ENCODE results near the gene CFDP1.

CFDP1 gene

DNA sequence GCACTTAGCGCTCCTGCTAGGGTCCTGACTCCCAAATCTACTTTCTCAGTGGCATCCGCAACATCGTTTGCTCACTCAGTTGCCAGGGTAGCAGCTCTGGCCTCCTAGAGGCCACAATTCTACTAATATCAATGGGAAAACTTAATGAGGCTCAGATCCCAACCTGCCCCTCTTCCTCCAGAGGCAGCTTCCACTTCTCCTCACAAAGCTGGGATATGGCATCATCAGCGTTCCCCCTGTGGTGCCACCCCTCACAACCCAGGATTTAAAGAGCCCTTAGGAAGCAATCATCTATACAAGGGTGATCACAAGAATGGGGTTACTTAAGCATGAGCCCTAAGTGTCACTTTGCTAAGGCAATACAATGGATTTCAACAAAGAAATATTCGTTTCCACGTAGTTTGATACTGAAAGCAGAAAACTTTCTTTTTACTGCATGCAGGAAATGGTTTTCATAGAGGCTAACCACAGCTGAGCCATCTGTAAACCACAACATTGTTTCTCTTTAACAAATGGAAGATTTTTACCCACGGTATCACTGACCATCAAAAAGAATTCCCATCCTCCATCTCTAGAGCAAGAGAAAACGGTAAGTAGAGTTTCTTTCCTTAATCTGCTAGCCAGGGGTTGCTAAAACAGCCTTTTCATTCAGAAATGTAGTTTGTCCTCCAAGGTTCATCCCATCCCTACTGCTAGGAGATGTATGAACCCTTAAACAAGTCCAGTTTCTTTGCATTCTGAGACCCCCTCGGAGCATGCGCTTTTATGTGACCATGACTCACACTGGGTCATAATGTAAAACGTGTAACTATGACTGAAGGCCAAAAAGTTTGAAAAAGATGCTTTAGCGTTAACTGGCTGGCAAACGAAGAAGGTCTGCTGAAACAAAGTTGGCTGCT, 113.5 kb downstream of the CFDP1 start:
- DNase-seq (ENCODE audit: low read depth): no peak

DNA sequence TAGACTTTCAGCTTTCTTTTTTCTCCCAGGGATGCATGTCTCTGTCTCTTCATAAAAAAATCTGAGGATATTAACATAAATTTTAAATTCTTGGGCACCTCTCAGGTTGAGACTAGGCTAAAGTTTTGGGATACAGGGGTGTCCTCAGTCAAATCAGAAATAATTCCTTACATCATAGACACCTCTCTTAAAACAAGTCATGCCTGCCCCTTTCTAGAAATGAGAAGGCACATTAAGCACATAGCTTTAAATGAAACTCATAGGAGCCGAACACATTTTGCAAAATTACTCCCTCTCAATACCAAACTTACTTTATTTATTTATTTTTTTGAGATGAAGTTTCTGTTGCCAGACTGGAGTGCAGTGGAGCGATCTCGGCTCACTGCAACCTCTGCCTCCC, 114.6 kb downstream of the CFDP1 start:
- no peak for DNase-seq (ENCODE audit: low read depth)

DNA sequence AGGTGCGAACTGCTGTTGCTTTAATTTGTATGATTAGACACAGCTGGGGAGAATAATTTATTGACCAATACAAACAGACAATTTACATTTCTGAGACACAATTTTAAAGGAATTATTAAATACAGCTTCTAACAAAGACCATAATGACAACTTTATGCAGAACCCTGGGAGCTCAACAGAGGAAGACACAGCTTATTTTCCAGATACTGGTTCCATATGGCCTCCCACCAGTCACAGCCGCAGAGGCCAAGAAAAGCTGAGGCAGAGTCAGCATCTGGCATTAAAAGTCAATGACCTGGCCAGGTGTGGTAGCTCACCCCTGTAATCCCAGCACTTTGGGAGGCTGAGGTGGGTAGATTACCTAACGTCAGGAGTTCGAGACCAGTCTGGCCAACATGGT, 115.8 kb downstream of the CFDP1 start:
- no peak for DNase-seq (ENCODE audit: low read depth)

DNA sequence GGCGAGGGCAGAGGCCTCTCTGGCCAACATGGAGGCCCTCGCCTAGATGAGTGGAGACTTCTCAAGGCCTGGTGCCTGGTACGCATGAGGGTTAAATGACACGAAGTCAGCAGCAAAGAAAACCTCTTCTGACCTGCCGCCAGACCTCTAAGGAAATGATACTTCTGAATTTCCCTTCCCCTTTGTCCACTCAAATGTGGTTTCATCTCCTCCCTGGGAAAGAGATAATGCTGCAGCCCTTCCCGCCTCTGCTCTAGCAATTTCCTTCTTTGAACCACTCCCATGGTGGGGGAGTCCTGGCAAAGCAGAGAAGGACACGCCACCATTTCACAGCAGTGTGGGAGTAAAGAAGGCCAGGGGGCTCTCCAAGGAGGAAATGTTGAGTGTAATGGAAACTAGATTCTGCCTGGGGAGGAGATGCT, 116.2 kb downstream of the CFDP1 start:
- DNase-seq (ENCODE audit: low read depth): no peak

DNA sequence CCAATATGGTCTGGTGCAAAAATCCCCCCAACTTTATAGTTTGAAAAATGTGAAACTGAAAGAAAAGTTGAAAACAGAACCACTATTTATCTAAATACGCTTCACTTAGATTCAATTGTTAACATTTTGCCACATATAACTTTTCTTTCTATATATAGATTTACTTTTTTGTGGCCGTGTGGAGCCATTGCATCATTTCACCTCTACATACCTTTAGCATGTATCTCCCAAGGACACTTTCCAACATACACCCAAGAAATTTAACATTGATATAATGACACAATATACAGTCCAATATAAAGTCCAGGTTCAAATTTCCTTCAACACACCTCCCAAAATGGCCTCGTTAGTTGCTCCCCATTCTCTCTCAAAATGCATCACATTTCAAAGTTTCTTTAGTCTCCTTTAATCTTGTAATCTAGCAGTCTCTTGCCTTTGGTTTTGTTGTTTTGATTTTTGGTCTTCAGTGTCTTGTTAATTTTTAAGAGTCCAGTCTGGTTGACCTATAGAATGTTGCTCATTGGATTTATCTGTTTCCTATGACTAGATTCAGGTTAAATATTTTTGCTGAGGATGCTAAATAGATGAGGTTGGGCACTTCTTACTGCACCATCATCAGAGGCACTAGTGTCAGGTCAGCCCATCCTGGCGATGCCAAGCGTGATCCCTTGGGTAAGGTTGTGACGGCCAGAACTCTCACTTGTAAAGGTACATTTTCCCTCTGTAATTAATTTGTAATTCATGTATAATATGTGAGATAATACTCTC, 117.6 kb downstream of the CFDP1 start:
- no peak for DNase-seq (ENCODE audit: low read depth)

DNA sequence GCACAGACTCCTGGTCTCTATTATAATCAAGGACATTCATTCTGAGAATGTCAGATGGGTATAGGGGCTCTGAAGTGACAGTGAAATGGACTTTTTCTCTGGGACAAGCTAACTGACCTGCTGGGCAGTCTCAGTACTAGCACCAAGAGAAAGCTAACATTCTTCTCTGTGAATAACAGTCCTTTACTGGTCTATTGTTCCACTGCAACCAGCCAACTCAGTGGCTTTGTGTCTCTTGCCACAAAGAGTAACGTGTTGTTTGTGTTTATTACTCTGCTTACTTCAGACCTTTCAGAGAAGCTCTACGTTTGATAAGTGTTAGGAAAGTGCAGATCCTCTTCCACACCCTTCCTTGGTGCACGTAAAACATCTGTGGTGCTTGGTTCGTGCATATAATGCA, 120.4 kb downstream of the CFDP1 start:
- DNase-seq (ENCODE audit: low read depth): no peak

DNA sequence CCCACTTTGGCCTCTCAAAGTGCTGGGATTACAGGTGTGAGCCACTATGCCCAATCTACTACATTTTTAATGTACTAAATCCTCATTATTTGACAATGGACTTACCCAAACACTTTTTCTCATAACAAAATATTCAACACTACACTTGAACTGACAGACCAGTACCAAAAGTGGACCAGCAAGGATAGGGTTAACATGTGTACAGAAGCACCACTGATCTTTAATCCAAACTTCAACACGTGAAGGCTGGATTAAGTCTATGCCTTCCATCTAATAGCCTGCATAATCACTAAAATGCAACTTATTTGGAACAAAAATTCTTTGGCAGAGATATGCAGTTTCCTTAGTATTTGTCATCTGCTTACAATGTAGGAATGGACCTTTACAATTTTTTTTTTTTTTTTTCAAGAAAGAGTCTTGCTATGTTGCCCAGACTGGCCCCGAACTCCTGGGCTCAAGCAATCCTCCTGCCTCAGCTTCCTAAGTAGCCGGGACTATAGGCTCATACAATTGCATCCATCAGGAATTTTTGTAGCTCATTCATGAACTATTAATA, 121.8 kb downstream of the CFDP1 start:
- DNase-seq (ENCODE audit: low read depth): no peak

DNA sequence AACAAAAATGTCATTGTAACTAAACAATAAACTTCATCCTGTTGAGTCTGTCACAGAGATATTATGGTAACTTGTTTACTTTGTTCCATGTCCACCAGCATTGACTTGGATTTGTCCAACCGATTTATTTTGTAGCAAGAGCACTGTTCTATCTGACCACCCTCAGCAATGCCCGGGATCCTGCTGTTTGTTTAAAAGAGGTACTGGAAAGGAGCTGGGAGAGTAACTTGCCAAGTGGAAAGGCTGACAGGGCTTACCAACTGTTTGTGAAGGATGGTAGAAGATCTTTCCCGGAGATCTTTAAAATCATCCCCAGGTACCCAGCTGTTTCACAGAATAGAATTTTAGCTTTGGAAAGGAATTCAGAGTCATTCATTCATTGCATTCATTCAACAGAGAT, 122.8 kb downstream of the CFDP1 start:
- DNase-seq (ENCODE audit: low read depth): no peak

DNA sequence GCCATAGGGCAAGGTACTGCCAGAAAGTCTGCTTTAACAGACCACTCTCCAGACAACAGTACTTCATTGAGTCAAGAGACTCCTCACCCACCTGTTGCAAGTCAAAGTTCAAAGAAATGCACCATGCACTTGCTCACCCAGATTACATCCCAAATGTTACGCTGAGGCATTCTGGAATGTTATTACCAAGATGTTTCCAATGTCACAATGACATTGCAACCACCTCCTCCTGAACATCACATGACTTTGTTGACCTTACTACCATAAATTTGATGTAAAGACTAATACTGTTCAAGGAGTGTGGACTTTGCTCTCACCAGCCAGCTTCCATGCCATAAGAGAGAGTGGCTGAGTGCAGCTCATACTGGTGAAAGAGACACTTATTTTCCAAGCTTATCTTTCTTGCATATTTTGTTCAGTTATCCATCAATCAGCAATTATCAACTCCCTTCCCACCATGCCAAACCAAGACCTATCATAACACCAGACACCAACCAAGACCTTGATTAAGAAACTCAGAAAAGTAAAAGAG, 123.3 kb downstream of the CFDP1 start:
- no peak for DNase-seq (ENCODE audit: low read depth)

DNA sequence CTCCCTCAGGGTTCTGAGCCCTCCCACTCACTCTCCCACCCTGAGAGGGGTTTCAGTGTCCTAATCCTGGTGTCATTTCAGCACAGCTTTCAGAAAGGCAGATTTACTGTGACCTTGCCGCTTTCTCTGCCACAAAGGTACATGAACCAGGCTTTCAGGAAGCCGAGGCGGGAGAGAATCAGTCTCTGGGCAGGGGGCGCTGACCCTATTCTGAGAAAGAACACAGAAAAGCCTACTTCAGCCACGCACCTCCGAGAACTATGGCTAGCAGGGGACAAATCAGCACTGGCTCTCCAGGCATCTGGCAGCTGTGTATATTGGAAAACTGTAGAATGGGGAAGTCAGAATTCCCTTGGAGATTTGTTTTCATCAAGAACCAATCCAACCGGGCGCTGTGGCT, 124.1 kb downstream of the CFDP1 start:
- DNase-seq (ENCODE audit: low read depth): no peak

DNA sequence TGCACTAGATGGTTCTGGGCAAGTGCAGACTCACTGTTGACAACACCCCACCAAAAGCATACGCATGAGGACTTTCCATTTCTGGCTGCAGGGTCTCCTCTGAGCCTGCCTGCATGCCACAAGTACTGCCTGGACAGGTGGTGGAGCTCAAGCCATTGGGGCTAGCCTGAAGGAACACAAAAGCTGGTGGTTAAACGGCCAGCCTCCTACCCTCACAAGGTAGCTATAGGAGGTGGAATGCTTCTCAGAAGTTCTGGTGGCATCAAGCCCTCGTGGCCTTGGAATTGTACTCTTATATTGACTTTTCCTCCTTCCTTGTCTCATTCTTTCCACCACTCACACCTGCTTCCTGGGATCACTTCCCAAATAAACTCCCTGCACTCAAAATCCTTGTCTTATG, 125.3 kb downstream of the CFDP1 start:
- DNase-seq (ENCODE audit: low read depth): no peak

DNA sequence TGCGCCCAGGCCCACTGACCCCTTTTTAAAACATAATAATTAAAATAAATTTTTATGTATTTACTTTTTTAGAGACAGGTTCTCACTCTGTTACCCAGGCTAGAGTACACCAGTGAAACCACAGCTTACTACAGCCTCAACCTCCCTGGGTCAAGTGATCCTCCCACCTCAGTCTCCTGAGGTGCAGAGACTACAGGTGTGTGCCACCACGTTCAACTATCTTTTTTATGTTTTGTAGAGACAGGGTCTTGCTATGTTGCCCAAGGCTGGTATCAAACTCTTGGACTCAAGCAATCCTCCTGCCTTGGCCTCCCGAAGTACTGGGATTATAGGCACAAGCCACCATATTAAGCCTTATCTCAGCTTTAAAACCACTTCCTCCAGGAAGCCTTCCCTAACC, 125.8 kb downstream of the CFDP1 start:
- DNase-seq (ENCODE audit: low read depth): no peak

DNA sequence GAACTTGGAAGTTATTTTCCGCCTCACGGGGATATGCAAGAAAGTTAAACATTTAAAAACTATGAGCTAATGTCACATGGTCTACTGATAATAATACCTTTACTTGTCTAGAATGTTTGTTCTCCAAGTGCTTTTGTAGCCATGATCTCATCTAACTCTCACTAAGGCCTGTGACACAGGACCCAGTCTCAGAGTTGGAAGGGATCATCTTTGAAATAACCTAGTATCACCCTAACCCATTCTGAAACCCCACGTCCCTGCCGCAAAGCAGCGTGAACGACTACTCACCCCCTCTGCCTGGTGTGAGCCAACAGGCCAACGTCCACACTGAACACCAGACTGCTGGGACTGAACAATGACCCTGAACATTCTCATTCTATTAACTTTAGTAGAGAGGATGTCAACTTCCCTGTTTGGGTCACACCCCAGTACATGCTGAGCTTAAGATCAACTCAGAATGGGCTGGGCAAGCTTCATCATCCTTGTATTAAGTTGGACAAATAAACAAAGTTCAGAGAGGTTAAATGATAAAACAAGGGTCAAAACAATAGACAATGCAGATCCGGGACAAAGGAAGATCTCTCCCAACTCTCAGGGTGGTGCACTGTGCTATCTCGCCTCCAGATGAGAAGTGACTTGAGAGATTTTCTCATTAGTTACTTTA, 127.1 kb downstream of the CFDP1 start:
- no peak for DNase-seq (ENCODE audit: low read depth)

DNA sequence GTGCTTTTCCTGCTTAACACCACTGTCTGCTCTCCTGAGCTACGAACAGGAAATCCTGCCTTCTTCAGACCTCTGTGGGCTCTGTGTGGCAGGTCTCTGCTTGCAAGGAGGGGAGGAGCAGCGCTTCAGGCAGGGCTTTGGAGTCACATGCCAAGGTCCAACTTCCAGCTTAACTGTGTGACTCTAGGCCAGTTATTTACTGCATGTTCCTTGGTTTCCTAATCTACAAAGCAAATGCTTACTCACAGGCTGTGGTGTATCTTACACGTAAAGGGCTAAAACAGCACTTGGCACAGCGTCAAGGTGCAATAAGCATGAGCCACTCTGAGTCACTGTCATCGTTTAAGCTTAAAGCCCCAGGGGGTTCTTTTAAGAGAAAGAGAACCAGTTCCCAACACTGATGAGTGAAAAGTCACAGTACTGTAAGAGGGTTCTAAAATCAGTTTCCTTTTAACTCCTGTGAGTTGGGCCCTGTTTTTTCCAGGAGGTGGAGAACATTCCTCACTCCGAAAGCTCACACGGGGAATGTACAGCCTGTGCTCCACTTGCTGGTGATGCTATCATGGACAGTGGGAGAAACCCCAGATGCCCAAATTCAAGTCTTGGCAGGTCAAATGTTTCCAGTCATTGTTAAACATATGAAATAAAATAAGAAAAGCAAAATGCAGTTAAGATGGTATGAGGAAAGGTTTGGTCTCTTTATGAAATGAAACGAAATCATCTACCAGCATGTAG, 127.8 kb downstream of the CFDP1 start:
- peak; percentile 2 for DNase-seq (ENCODE audit: low read depth)

DNA sequence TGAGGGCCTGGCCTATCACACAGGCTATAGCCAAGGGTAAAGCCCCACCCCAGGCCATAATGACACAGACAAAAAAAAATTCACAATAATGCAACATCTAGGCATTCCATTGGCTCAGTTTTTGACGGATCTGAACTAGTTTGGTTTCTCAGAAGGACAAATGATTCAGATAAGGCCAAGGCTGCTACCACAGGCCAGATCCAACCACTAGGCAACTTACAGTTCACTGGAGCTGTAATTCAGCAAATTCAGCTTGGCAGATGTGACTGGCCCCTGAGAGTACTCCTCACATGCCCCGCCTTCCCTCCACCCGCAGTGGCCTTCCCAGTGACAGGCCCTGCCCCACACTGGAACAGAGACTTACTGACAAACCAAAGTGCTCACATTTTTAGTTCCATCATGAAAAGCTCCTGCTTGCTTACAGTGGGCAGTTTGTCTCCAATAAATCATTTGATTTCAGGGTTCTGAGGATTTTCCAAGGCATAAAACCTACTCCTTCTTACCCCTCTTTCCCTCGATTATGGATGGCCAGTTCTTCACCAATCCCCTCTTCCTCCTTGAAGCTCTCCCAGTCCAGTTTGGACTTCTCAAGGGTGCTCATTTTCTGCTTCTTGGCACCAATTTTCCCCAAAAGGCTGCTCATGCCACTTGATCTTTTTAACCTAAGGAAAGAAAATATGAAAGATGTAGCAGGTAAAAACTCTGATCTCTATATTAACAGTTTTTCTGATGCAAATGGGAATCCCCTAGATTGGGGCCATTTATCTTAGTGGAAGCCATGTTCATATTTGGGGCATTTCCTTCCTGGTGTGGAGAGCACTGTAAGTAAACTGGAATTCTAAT, 128.6 kb downstream of the CFDP1 start:
- DNase-seq (ENCODE audit: low read depth): no peak

DNA sequence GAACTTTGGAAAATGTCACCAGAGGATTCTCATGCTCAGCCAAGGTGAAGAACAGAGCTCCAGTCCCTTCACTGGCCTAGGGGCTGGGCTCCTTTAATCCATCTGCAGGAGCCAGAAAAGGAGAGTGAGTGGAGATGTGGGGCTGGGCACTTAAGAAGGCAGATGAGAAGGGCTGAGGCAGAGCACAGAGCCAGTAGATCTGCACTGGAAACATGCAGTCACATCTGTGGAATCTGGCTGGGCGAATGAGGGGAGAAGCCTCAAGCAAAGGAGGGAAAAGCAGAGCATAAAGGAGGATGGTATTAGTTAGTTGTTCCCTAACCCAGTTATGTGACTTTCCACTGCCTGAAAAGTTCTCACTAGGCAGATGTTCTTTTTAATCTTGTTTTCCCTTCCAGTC, 131.5 kb downstream of the CFDP1 start:
- no peak for DNase-seq (ENCODE audit: low read depth)

DNA sequence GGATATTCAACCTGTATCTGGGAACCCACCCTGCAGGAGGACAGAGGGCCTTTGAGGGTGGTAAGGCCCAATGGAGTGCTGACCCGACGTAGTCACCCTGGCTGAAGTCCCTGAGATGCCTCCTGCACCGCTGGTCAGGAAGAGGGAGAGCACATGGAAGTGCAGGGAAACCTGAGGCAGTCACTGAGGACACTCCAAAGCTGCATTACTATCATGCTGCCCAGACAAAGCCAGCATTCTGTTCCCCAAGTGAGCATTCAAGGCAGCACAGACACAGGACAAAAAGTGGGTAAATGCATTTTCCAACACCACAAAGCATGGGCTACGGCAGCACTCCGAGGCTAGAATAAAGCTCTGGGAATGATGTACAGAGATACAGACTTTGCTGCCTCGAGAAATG, 135.0 kb downstream of the CFDP1 start:
- no peak for DNase-seq (ENCODE audit: low read depth)

DNA sequence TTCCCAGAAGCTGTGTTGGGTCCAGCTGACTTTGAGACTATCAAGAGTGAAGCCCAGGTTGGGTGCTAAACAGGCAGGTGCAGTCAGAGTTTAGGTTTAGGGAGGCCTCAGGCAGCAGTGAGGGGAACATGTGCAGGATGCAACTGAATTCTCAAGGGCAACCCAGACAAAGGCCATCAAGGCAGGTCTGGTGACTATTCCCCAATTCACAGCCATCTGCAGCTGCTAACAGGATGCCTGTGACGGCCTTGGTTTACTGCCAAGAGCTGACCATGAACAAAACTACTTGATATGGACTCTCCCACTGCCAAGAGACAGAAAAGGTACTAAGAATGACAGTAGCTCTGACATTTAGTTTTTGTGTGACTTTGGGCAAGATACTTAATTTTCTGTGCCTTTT, 136.7 kb downstream of the CFDP1 start:
- no peak for DNase-seq (ENCODE audit: low read depth)

DNA sequence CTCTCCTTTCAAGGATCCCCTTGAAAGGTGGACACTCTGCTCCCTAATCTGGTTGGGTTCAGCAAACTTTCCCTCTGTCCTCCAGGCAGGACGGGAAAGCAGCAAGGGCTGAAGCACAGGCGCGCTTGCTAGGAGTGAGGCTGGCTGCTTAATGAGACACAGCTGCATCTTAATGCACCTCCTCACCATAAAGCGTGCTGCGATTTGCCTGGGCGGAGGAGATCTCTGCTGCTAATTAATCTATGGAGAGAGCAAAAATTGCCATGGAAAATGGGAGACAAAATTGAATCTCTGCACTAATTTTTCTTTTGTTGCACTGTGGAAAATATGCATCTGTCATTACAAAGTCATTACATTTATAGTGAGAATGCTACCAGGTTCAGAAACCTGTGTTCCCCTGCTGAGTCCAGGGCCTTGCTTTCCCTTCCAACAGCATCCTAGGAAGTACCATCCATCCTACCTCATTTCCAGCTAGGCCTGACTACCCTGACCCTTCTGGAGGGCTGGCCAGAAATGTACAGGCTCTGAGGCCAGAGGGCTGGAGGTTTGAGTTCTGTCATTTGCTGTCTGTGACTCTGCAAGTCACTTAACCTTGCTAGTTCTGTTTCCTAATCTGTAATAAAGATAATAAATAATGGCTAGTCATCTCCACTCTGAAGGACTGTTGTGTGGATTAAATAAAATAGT, 138.4 kb downstream of the CFDP1 start:
- DNase-seq (ENCODE audit: low read depth): no peak

DNA sequence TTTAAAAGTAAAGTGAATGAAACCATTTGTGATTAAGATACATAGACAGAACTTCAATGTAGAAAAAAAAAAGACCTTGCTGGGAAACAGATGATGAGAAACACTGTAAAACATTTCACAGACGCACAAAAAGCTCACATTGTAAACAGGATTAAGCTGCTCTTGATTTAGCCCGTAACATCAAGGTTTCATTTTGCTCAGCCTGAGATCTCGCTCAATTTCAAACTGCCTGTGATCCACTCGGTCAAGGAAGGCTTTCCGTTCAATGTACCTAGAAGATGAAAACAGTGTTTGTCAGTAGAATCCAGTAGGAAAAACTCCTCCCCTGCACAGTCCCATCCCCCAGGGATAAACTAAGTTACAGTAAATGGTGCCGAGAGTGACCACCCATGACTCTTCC, 139.5 kb downstream of the CFDP1 start:
- DNase-seq (ENCODE audit: low read depth): no peak

Measured in activated T-helper 1 cell treated with Interleukin-2 at 50 U/mL for 16 hours (primary cell).